SK-N-SH treated with all-trans-retinoic acid at 6 μM for 48 hours (cell line): Measurements from ENCODE around the gene SNRNP48.

Experiments used
- ATAC-seq: fragments of 200-7000 bp; cut with Tn5 transposase; 3 replicates; pipeline ENCODE4 v1.9.1; 2020; ENCODE audit warnings: mild to moderate bottlenecking, moderate library complexity
- ARNTL ChIP-seq: fragments of 450-650 bp; formaldehyde crosslinking; IDR thresholded peaks from 2 replicates; pipeline ENCODE4 v1.5.0; 2020; ENCODE audit warnings: low read depth, mild to moderate bottlenecking, moderate library complexity, borderline replicate concordance
- BACH2 ChIP-seq: fragments of 250-450 bp; sonication (Bioruptor Pico); IDR thresholded peaks from 2 replicates; pipeline ENCODE4 v1.9.0; 2021; ENCODE audit warnings: mild to moderate bottlenecking, borderline replicate concordance
- GLIS3 ChIP-seq: fragments of 250-450 bp; sonication (Bioruptor Pico); IDR thresholded peaks from 2 replicates; pipeline ENCODE4 v1.5.0; 2020; ENCODE audit warnings: mild to moderate bottlenecking, moderate library complexity
- ISL1 ChIP-seq: fragments of 250-450 bp; sonication (Bioruptor Pico); IDR thresholded peaks from 2 replicates; pipeline ENCODE4 v2.1.2; 2022; ENCODE audit warnings: mild to moderate bottlenecking, moderate library complexity
- PPARA ChIP-seq: fragments of 250-450 bp; sonication (Bioruptor Pico); IDR thresholded peaks from 2 replicates; pipeline ENCODE4 v1.5.0; 2020; ENCODE audit warnings: mild to moderate bottlenecking, borderline replicate concordance
- SNAI2 ChIP-seq: fragments of 250-450 bp; sonication (Bioruptor Pico); IDR thresholded peaks from 2 replicates; pipeline ENCODE4 v1.5.0; 2020; ENCODE audit warnings: mild to moderate bottlenecking, moderate library complexity
- TCF4 ChIP-seq: fragments of 250-450 bp; sonication (Bioruptor Pico); IDR thresholded peaks from 2 replicates; pipeline ENCODE4 v1.8.0; 2021; ENCODE audit warnings: mild to moderate bottlenecking, moderate library complexity, borderline replicate concordance
- TOX ChIP-seq: fragments of 250-450 bp; sonication (Bioruptor Pico); IDR thresholded peaks from 2 replicates; pipeline ENCODE4 v1.8.0; 2021; ENCODE audit warnings: mild to moderate bottlenecking, moderate library complexity, borderline replicate concordance
- ZC3H10 ChIP-seq: fragments of 250-450 bp; sonication (Bioruptor Pico); IDR thresholded peaks from 2 replicates; pipeline ENCODE4 v1.5.1; 2021; ENCODE audit warnings: mild to moderate bottlenecking, moderate library complexity
- ZFP30 ChIP-seq: fragments of 450-650 bp; formaldehyde crosslinking; IDR thresholded peaks from 2 replicates; pipeline ENCODE4 v1.5.0; 2022; ENCODE audit warnings: mild to moderate bottlenecking, moderate library complexity
- ZNF70 ChIP-seq: fragments of 450-650 bp; formaldehyde crosslinking; IDR thresholded peaks from 2 replicates; pipeline ENCODE4 v1.5.0; 2020; ENCODE audit warnings: mild to moderate bottlenecking, moderate library complexity
- ZNF8 ChIP-seq: fragments of 450-650 bp; formaldehyde crosslinking; IDR thresholded peaks from 2 replicates; pipeline ENCODE4 v1.5.0; 2020; ENCODE audit warnings: mild to moderate bottlenecking, moderate library complexity
- TF ChIP-seq, protein P1 (sequence below): fragments of 250-450 bp; sonication (Bioruptor Pico); IDR thresholded peaks from 2 replicates; pipeline ENCODE4 v1.8.0; 2021; ENCODE audit warnings: low read depth, mild to moderate bottlenecking, moderate library complexity, borderline replicate concordance
- TF ChIP-seq, protein P2 (sequence below): fragments of 250-450 bp; sonication (Bioruptor Pico); IDR thresholded peaks from 2 replicates; pipeline ENCODE4 v1.5.0; 2020; ENCODE audit warnings: mild to moderate bottlenecking, moderate library complexity
- TF ChIP-seq, protein P3 (sequence below): fragments of 250-450 bp; sonication (Bioruptor Pico); IDR thresholded peaks from 2 replicates; pipeline ENCODE4 v1.5.1; 2021; ENCODE audit warnings: mild to moderate bottlenecking, moderate library complexity
- TF ChIP-seq, protein P4 (sequence below): fragments of 250-450 bp; sonication (Bioruptor Pico); IDR thresholded peaks from 2 replicates; pipeline ENCODE4 v1.5.1; 2020; ENCODE audit warnings: low read depth, mild to moderate bottlenecking, moderate library complexity

Gene SNRNP48

DNA sequence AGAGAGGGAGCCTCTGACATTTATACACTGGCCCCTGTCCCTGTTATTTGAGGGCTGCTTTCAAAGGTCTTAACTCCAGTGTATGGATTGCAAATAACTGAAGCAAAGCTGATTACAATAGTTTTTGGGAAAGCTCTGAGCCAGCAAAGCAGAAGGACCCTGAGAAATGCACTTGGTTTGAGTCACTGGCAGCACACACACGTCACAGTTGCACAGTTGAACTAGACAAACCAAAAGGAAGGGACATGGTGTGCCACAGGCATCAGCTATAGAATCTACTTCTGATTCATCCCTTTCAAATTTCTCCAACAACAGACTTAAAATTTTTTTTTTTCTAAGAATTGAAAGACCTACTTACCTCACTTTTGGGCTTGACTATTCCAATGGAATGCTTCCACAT is 56.4 kb downstream of the SNRNP48 start:
- TF ChIP-seq ZC3H10 (CRISPR knock-in tag), result no peak
- no peak for TF ChIP-seq TCF4
- TF ChIP-seq ZFP30 (CRISPR knock-in tag), result no peak
- no peak for TF ChIP-seq ZNF8
- ATAC-seq, result no peak

DNA sequence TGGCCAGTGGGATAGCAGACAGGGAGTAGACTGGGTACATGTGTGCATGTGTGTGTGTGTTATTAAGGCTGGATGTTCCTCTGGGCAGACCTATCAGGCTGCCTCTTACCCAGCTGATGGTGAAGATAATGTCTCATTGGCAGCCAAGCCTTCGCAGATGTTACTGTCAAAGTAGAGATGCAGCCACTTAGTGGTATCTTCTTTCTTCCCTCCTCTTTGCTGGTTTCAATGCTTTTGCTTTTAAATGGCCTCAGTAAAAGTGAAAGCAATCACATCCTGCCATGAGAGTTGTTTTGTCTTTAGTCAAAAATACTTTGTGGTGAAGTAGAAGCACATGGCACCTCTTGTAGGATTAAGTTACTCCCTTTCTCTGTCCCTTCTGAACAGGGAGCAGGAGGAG is 57.5 kb downstream of the SNRNP48 start:
- ATAC-seq, result no peak
- TF ChIP-seq TOX (CRISPR knock-in tag) (no peak), GLIS3 (CRISPR knock-in tag) (no peak), ISL1 (CRISPR knock-in tag) (no peak), ZNF70 (CRISPR knock-in tag) (no peak), BACH2 (CRISPR knock-in tag) (no peak), PPARA (no peak), ZNF8 (no peak), SNAI2 (CRISPR knock-in tag) (no peak)
- TF ChIP-seq, protein P1, sequence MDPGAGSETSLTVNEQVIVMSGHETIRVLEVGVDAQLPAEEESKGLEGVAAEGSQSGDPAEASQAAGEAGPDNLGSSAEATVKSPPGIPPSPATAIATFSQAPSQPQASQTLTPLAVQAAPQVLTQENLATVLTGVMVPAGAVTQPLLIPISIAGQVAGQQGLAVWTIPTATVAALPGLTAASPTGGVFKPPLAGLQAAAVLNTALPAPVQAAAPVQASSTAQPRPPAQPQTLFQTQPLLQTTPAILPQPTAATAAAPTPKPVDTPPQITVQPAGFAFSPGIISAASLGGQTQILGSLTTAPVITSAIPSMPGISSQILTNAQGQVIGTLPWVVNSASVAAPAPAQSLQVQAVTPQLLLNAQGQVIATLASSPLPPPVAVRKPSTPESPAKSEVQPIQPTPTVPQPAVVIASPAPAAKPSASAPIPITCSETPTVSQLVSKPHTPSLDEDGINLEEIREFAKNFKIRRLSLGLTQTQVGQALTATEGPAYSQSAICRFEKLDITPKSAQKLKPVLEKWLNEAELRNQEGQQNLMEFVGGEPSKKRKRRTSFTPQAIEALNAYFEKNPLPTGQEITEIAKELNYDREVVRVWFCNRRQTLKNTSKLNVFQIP, result no peak
- TF ChIP-seq, protein P2, sequence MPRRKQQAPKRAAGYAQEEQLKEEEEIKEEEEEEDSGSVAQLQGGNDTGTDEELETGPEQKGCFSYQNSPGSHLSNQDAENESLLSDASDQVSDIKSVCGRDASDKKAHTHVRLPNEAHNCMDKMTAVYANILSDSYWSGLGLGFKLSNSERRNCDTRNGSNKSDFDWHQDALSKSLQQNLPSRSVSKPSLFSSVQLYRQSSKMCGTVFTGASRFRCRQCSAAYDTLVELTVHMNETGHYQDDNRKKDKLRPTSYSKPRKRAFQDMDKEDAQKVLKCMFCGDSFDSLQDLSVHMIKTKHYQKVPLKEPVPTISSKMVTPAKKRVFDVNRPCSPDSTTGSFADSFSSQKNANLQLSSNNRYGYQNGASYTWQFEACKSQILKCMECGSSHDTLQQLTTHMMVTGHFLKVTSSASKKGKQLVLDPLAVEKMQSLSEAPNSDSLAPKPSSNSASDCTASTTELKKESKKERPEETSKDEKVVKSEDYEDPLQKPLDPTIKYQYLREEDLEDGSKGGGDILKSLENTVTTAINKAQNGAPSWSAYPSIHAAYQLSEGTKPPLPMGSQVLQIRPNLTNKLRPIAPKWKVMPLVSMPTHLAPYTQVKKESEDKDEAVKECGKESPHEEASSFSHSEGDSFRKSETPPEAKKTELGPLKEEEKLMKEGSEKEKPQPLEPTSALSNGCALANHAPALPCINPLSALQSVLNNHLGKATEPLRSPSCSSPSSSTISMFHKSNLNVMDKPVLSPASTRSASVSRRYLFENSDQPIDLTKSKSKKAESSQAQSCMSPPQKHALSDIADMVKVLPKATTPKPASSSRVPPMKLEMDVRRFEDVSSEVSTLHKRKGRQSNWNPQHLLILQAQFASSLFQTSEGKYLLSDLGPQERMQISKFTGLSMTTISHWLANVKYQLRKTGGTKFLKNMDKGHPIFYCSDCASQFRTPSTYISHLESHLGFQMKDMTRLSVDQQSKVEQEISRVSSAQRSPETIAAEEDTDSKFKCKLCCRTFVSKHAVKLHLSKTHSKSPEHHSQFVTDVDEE, result no peak
- TF ChIP-seq, protein P3, sequence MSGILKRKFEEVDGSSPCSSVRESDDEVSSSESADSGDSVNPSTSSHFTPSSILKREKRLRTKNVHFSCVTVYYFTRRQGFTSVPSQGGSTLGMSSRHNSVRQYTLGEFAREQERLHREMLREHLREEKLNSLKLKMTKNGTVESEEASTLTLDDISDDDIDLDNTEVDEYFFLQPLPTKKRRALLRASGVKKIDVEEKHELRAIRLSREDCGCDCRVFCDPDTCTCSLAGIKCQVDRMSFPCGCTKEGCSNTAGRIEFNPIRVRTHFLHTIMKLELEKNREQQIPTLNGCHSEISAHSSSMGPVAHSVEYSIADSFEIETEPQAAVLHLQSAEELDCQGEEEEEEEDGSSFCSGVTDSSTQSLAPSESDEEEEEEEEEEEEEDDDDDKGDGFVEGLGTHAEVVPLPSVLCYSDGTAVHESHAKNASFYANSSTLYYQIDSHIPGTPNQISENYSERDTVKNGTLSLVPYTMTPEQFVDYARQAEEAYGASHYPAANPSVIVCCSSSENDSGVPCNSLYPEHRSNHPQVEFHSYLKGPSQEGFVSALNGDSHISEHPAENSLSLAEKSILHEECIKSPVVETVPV (CRISPR knock-in tag), result no peak

DNA sequence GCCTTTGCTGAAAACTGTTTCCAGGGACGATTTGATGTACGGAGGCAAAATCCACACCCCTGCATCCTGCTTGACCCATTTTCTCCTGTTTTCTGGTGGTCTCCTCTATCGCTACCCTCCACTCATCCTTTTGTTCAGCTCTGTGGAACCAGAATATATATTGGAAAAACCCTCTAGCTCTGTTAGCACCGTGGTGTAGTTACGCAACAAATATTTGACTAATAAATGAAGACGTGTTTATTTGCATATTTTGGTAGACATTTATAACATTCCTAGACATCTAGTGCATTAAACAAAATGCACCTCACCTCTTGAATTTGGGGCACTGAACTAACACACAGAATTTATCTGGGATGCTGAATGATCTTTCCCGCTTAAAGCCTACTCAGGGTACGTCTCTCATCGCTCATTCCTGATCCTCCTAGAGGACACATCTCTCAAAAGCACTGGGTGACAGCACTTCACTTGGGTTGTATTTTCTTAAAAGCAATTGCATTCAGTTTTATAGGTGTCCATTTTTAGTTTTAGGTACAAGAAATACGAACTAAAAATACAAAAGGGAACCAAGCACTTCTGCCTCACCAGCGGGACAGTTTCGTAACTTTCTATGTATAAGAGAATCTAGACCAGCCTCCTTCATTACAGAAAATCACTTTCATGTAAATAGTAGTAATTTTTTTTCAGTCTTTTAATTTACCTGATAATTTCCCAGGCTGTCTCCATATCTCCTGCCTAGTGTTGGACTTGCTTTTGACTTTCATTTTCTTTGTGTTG is 59.2 kb downstream of the SNRNP48 start:
- no peak for TF ChIP-seq TCF4
- TF ChIP-seq, protein P3 (CRISPR knock-in tag), result no peak
- no peak for TF ChIP-seq SNAI2 (CRISPR knock-in tag)
- TF ChIP-seq, protein P4, sequence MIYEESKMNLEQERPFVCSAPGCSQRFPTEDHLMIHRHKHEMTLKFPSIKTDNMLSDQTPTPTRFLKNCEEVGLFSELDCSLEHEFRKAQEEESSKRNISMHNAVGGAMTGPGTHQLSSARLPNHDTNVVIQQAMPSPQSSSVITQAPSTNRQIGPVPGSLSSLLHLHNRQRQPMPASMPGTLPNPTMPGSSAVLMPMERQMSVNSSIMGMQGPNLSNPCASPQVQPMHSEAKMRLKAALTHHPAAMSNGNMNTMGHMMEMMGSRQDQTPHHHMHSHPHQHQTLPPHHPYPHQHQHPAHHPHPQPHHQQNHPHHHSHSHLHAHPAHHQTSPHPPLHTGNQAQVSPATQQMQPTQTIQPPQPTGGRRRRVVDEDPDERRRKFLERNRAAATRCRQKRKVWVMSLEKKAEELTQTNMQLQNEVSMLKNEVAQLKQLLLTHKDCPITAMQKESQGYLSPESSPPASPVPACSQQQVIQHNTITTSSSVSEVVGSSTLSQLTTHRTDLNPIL (CRISPR knock-in tag), result no peak
- TF ChIP-seq BACH2 (CRISPR knock-in tag), result no peak
- ATAC-seq, result no peak

DNA sequence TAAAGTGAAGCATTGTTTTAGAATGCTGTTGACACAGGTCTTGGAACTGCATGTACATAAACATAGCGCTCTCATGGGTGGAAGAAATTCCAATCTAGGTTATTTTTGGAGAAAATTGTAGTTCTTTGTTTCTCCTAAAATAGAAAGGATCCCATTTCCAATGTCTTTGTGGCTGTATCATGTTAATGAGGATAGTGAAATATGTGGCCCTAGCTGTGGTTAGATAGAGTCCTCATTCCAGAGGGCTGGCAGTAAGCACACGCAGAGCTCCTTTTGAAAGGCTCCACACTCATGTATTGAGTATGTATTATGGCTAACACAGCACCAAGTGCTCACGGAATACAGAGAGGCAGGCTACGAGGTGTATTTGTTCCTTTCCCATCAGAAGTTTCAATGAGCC is 60.9 kb downstream of the SNRNP48 start:
- ATAC-seq, result no peak
- no peak for TF ChIP-seq ISL1 (CRISPR knock-in tag)
- TF ChIP-seq GLIS3 (CRISPR knock-in tag), result no peak
- TF ChIP-seq ZC3H10 (CRISPR knock-in tag), result no peak

DNA sequence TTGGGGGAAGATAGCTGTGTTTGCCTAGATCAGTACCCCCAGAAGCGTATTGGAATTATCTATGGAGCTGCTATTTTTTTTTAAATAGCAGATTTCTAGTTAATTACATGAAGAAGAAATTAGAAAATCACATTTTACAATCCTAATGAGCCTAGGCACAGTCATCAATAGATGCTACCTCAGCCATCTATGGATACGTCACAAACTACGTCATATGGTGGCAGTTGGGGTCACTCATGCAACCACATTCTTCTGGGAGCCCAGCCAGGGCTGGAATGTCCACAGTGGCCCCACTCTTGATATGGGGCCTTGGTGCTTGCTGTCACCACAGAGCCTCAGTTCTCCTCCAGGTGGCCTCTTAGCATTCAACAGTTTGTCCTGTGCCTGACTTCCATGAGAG is 63.0 kb downstream of the SNRNP48 start:
- no peak for ATAC-seq
- no peak for TF ChIP-seq ARNTL (CRISPR knock-in tag)
